IPS DF 4.7 (cell line): ENCODE results near the gene GGTLC1.
"Not testable (repeated sequence)": the region's sequence is repeated elsewhere in the genome, so short reads cannot be mapped to it uniquely, and the experiment has no call there.

Experiments used
- DNase-seq: peaks from one replicate; pipeline ENCODE4 v3.0.0-alpha.2; 2013; ENCODE audit warnings: low spot score; ENCODE audit errors: extremely low read depth

GGTLC1 gene

GRCh38 chr20:23994001-23994633 is 5.5 kb upstream of the GGTLC1 start:
- DNase-seq, result not testable (repeated sequence)

GRCh38 chr20:23993440-23993839 is 4.9 kb upstream of the GGTLC1 start:
- not testable (repeated sequence) for DNase-seq

DNA sequence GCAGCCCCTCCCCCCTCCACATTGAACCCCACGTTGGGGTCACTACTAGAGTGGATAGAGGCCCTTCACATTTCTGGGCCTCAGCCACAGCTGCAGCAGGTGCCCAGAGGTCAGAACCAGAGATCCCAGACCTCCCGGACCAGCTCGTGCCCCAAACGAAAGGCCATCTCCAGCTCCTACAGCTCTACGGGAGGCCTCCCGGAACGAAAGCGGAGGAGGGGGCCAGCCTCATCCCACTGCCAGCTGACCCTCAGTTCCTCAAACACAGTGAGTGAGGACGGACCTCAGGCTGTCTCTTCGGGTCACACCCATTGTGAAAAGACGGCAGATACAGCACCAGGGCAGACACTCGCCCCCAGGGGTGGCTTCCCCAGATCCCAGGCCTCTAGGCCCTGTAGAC is 1.7 kb upstream of the GGTLC1 start:
- DNase-seq, result not testable (repeated sequence)

GRCh38 chr20:23988966-23989365 is 387 bp upstream of the GGTLC1 start:
- not testable (repeated sequence) for DNase-seq

DNA sequence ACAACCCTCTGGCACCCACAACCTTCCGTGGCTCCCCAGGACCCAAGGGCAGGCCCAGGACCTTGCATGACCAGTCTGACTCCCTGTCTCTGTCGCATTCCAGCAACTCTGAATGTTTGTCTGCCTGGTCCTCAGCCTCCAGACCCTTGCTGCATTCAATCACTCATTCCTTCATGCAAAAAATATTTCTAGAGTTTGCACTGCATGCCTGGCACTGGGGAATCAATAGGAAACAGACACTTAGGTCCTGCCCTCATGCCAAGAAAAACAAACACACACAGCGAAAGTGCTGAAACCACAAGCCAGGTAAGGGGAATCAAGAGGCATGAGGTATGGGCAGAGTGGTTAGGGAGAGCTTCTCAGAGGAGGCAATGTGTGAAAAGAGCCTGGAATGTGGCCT is 1.9 kb downstream of the GGTLC1 start:
- DNase-seq, result not testable (repeated sequence)

DNA sequence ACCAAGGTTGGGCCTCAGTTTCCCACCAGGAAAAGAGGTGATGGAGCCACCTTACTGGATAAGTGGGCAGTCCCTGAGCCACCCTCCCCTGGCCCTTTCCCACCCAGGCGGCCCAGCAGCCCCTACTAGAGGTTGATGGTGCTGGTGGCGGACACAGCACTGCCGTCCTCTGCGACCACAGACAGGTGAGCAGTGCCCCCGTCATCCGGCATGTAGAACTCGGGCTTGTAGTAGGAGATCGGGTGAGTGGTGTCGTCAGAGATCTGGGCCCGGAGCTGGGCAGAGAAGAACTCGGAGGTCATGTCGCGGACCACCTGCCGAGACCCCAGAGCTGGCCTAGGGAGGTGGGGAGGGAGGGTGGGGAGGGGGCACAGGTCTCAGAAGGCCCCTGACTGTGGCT is 2.3 kb downstream of the GGTLC1 start:
- not testable (repeated sequence) for DNase-seq

GRCh38 chr20:23985790-23986225 is 2.8 kb downstream of the GGTLC1 start:
- not testable (repeated sequence) for DNase-seq

GRCh38 chr20:23985066-23985789 is 3.4 kb downstream of the GGTLC1 start:
- not testable (repeated sequence) for DNase-seq

GRCh38 chr20:23984476-23985023 is 4.0 kb downstream of the GGTLC1 start:
- not testable (repeated sequence) for DNase-seq

- DNase-seq, result not testable (repeated sequence)
Observed at GRCh38 chr20:23982112-23983018, 6.2 kb downstream of the GGTLC1 start.

DNA sequence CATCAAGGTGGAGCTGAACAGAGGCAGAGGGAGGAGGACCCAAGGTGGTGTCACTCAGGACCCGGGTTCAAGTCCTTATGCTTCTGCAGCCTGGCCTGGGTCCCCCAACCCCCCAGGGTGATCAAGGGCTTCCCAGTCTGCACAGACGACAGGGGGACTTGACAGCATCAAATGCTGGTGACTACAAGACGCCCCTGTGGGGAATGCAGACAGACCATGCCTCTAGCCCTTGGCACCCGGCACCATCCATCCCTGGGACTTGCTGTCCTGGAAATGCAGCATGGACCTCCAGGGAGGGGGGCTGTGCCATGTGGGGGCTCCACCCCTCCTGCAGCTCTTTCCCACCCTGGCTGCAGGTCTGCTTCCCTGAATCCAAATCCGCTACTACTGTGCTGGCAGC is 7.1 kb downstream of the GGTLC1 start:
- DNase-seq, result not testable (repeated sequence)

DNA sequence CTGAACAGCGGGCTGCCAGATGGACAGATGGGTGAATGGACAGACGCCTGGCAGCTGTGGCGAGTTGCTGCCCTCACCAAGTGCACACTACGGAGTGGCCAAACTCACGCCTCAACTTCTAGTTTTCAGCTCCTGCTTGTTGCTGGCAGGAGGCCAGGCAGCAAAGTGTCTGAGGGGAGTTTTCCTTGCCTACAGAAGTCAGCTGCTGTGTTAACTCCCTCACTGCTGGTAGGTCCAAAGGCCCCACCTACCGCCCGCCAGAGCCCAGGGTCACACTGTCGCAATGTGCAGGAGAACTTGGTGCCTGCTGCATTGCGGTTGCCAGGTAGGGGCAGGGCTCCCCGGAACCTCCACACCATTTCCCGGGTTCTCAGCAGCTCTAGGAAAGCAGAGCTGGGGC is 7.6 kb downstream of the GGTLC1 start:
- DNase-seq, result not testable (repeated sequence)

DNA sequence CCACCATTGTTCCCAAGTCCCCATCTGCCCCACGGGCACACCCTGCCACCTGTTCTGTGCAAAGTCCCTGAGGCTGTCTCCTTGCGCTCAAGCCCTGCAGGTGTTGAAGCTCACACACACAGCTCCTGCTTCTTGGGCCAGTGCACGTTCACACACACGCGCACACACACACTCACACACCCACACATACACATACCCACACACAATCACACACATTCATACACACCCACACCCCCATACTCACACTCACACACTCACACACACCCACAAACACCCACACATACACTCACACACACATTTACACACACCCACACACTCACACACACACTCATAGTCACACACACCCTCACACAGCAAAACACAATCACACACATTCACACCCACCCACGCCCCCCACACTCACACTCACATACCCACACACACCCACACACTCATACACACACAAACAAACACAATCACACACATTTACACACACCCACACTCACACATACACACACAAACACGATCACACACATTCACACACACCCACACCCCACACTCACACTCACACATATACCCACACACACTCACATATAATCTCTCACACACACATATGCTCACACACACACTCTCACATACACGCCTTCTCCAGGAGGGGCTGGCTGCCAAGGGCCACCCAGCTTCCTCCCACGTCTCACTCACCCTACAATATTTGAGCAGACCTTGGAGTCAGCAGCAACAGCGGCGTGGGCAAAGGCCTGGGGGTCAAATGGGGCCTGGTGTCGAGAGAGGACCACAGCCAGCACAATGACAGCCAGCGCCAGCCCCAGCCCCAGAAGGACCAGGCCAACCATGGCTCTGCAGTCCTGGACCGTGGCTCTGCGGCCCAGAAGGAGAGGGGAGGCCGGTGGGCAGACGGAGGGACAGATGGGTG is 8.4 kb downstream of the GGTLC1 start:
- not testable (repeated sequence) for DNase-seq

DNA sequence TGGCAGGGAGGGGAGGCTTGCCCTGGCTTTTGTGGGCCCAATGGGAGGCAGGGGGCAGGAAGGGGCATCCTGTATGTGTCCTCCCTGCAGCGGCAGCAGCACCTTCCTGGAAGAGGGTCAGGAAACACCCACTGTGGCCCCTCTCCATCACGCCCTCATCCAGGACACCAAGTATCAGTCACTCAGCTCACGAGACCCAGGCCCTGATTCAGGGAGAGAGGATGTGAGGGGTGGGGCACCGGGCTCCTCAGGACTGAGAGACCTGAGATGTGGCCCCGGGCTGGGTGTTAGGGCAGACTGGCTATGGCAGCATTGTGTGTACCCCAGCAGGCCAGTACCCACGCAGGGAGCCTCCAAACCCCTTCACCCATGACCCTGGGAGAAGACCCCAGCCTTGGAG is 9.2 kb downstream of the GGTLC1 start:
- not testable (repeated sequence) for DNase-seq

DNA sequence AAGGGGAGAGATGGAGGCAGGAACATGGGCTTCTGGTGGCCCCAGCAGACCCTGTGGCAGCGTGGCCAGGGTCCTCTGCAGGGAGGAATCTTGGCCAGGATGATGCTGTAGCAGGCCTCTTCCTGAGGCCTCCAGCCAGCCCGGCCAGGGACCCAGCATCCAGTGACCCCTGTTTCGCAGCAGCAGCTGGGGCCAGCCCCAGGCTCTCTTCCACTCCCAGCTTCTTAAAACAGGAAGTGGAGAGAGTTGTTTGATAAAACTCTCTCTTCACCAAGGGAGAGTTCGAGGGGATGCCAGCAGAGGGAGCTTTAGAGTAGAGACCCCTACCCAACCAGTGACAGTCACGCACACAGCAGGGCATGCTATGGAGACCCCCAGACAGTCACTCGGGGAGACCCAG is 10.1 kb downstream of the GGTLC1 start:
- not testable (repeated sequence) for DNase-seq

DNA sequence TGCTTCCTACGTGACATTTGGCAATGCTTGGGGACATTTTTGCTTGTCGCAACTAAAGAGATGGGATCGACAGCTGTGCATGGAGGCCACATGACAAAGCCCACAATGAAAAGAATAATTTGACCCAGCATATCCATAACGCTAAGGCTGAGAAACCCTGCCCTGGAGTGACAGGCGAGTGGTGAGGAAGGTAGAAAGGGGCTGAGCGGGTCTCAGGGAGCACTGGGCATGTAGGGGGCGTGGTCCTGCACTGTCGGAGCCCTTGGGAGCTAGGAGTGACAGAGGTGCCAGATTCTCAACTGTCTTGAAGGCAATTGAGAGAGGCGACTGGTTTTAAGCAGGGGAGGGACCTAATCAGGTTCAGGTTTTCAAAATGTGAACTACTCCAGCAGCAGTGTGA is 13.6 kb downstream of the GGTLC1 start:
- no peak for DNase-seq

GRCh38 chr20:23971310-23971709 is 17.3 kb downstream of the GGTLC1 start:
- no peak for DNase-seq

DNA sequence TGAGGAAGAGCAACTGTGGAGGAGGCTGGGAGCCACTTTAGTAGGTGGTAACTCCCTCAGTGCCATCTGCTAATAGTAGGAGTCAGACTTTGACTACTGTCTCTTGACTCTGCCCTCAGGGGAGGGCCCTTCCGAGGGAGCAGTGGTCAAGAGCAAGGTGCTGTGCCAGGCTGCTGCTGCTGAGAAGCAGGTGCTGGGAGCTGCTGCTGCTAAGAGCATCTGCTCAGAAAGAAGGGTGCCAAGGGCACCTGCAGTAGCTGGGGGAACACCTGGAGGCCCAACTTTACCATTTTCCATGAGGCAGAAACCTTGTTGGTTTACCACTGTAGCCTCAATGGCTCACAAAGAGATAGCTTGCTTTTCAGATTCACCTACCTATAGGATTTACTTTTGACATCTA is 18.5 kb downstream of the GGTLC1 start:
- no peak for DNase-seq

DNA sequence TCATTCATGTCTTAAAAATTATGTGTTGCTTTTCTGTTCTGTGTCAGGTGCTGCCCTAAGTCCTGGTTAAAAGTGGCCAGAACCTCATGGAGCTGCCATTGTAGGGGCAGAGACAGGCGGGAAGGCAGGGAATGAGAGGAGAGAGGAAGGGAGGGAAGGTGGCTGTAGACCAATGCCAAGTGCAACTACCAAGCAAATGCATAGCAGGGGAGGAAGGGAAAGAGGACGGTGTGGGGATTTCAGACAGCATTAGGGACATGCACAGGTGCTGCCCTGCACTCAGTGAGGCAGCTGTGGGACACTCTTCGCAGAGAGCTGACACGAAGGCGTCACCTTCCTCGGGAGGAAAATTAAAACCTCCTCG is 21.0 kb downstream of the GGTLC1 start:
- no peak for DNase-seq

DNA sequence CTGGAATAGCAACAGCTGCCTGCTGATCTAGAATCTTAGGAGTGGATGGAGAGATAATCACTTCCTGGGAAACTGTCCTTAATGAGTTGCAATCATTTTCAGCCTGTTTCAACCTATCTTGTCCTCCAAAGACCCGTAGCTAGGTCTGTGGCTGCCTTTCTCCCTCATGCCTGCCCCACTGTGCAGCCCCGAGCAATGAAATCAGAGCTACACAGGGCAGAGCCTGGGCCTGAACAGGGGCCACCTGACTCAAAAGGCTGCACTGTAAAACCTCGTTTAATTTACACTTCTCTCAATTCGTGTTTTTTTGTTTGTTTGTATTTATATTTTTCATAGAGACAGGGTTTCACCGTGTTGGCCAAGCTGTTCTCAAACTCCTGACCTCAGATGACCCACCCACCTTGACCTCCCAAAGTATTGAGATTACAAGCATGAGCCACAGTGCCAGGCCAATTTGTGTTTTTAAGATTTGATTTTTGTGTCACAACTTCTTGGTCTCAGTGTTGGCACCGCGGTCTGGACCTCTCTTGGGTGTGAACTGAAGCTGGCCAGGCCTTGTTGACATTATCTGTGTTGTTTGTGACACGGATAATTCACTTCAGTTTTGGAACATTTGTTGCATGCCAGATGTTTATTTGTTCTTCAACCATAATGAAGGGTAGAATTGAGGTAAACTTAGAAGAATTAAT is 21.5 kb downstream of the GGTLC1 start:
- no peak for DNase-seq
